ENCODE results near the gene GPRC5C. TPM values are rescaled to one million over a fixed set of nuclear protein-coding genes. Genes with fewer than 3 reads are reported as not detected.

The GPRC5C gene
- total and polyA plus RNA-seq, 2 experiments from 2014 or later, result 1.6 to 2.7 TPM

DNA sequence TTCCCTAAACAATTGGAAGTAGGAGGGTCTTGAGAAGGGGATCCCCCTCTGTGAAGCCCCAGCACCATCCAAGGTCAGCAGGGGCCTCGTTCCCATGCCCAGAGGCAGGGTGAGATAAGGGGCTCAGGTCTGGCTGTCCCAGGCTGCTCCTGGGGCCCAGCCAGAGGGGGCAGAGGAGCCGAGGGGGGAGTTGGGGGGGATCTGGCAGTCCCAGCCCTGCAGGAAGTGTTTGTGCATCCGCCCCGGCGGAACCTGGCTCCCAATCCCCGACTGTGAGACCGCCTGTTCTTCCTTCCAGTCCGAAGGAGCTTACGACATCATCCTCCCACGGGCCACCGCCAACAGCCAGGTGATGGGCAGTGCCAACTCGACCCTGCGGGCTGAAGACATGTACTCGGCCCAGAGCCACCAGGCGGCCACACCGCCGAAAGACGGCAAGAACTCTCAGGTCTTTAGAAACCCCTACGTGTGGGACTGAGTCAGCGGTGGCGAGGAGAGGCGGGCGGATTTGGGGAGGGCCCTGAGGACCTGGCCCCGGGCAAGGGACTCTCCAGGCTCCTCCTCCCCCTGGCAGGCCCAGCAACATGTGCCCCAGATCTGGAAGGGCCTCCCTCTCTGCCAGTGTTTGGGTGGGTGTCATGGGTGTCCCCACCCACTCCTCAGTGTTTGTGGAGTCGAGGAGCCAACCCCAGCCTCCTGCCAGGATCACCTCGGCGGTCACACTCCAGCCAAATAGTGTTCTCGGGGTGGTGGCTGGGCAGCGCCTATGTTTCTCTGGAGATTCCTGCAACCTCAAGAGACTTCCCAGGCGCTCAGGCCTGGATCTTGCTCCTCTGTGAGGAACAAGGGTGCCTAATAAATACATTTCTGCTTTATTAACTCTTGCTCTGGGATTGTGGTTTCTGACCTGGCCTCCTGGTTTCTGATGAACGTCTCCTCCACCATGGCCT is 14.9 kb downstream of the GPRC5C start:
- Histone ChIP-seq H3K9ac (no peak overlapping the region), H3K4me2 (ENCODE audit: unreplicated experiment) (no peak overlapping the region), H2AFZ (no peak overlapping the region), H4K20me1 (ENCODE audit: insufficient read depth) (no peaks in the 10 kb centered on the region), H3K27me3 (replicated peaks; ENCODE audit: insufficient read depth) (peaks cover 4% of the 10 kb centered on the region; the same call in 1 of the 2 replicates), H3K36me3 (ENCODE audit: low read depth) (no peaks in the 10 kb centered on the region), H3K4me3 (no peak overlapping the region), H3K27ac (no peak overlapping the region), H3K9me2 (ENCODE audit: insufficient read depth) (no peaks in the 10 kb centered on the region), H3K79me2 (ENCODE audit: insufficient read depth) (no peaks in the 10 kb centered on the region), H3K4me1 (ENCODE audit: insufficient read depth) (no peaks in the 10 kb centered on the region), H3F3A (ENCODE audit: insufficient read depth) (no peaks in the 10 kb centered on the region), H3K9me3 (ENCODE audit: low read depth) (no peaks in the 10 kb centered on the region)
- in situ Hi-C loops (cut with MboI), result no loop called here
- WGBS, 2 experiments (ENCODE audit: low coverage in 1 of 2, low lambda C conversion rate in 2 of 2, missing lambda C conversion rate in 2 of 2), result 39 to 52% methylated on average over 29 to 31 of the region's 31 CpGs
- DNase-seq, result peak; percentile 16
- TF ChIP-seq EZH2 (IDR thresholded peaks at IDR 0.05; ENCODE audit: insufficient read depth, poor library complexity, severe bottlenecking) (no peak), EZH2phosphoT487 (IDR thresholded peaks at IDR 0.05; ENCODE audit: insufficient read depth, low read depth) (no peak)

DNA sequence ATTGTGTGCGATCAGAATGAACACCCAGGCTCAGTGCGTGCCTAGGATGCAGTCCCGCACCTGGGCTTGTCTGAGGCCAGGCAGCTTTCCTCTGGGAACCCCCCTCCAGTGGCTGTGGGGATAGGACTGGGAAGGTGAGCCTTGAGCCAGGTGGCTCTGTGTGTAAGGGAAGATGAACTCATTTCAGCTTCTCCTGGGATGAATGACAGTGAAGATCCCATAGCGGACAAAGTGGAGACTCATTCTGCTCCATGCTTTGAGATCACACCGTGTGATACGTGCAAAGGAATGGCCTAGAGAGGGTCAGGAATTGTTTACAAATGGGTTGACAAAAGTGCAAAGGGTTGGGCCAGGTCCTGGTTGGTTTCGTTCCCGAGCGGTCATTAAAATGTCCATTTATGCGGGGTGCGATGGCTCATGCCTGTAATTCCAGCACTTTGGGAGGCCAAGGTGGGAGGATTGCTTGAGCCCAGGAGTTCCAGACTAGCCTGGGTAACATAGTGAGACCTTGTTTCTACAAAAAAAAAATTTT is 15.8 kb downstream of the GPRC5C start:
- Histone ChIP-seq H3K79me2 (ENCODE audit: insufficient read depth) (no peaks in the 10 kb centered on the region), H3K4me3 (no peak overlapping the region), H2AFZ (no peak overlapping the region), H3K36me3 (ENCODE audit: low read depth) (no peaks in the 10 kb centered on the region), H3F3A (ENCODE audit: insufficient read depth) (no peaks in the 10 kb centered on the region), H3K27ac (no peak overlapping the region), H3K9me2 (ENCODE audit: insufficient read depth) (no peaks in the 10 kb centered on the region), H3K4me2 (ENCODE audit: unreplicated experiment) (no peak overlapping the region), H3K27me3 (replicated peaks; ENCODE audit: insufficient read depth) (peaks cover 4% of the 10 kb centered on the region; the same call in 1 of the 2 replicates), H3K9ac (no peak overlapping the region), H4K20me1 (ENCODE audit: insufficient read depth) (no peaks in the 10 kb centered on the region), H3K4me1 (ENCODE audit: insufficient read depth) (no peaks in the 10 kb centered on the region), H3K9me3 (ENCODE audit: low read depth) (no peaks in the 10 kb centered on the region)
- in situ Hi-C loops (cut with MboI), result no loop called here
- 85 to 89% methylated on average over 11 of the region's 11 CpGs for WGBS, 2 experiments (ENCODE audit: low coverage in 1 of 2, low lambda C conversion rate in 2 of 2, missing lambda C conversion rate in 2 of 2)
- TF ChIP-seq EZH2 (IDR thresholded peaks at IDR 0.05; ENCODE audit: insufficient read depth, poor library complexity, severe bottlenecking) (no peak), EZH2phosphoT487 (IDR thresholded peaks at IDR 0.05; ENCODE audit: insufficient read depth, low read depth) (no peak)
- DNase-seq, result no peak

DNA sequence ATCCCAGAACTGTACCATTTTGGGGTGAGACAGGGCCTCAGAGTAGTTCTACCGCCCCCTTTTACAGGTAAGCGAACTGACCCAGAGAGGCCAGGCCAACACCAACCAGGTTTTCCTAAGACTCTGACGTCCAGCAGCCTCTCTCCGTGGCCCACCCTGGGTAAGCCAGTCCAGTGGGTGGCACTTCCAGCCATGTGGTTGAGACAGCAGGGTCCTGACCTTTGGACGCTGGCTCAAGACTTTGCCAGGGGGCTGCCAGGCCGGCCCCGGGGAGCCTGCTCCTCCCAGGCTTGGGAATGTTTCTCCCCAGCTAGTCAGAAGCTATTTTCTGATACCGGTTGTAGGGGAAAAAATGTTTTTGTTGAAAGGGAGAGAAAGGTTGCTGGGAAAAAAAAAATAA is 16.9 kb downstream of the GPRC5C start:
- H3K27ac ChIP-seq, result no peak overlapping the region
- H4K20me1 ChIP-seq (ENCODE audit: insufficient read depth), result no peaks in the 10 kb centered on the region
- no peaks in the 10 kb centered on the region for H3K9me3 ChIP-seq (ENCODE audit: low read depth)
- TF ChIP-seq EZH2phosphoT487 (IDR thresholded peaks at IDR 0.05; ENCODE audit: insufficient read depth, low read depth), result no peak
- TF ChIP-seq EZH2 (IDR thresholded peaks at IDR 0.05; ENCODE audit: insufficient read depth, poor library complexity, severe bottlenecking), result no peak
- no peak overlapping the region for H3K9ac ChIP-seq
- in situ Hi-C loops (cut with MboI), result no loop called here
- no peaks in the 10 kb centered on the region for H3K9me2 ChIP-seq (ENCODE audit: insufficient read depth)
- no peaks in the 10 kb centered on the region for H3K36me3 ChIP-seq (ENCODE audit: low read depth)
- no peak overlapping the region for H2AFZ ChIP-seq
- H3F3A ChIP-seq (ENCODE audit: insufficient read depth), result no peaks in the 10 kb centered on the region
- DNase-seq, result no peak
- H3K4me1 ChIP-seq (ENCODE audit: insufficient read depth), result no peaks in the 10 kb centered on the region
- H3K27me3 ChIP-seq (replicated peaks; ENCODE audit: insufficient read depth), result peaks cover 4% of the 10 kb centered on the region; the same call in 1 of the 2 replicates
- no peaks in the 10 kb centered on the region for H3K79me2 ChIP-seq (ENCODE audit: insufficient read depth)
- H3K4me3 ChIP-seq, result no peak overlapping the region
- no peak overlapping the region for H3K4me2 ChIP-seq (ENCODE audit: unreplicated experiment)
- 79 to 84% methylated on average over 8 of the region's 8 CpGs for WGBS, 2 experiments (ENCODE audit: low coverage in 1 of 2, low lambda C conversion rate in 2 of 2, missing lambda C conversion rate in 2 of 2)

DNA sequence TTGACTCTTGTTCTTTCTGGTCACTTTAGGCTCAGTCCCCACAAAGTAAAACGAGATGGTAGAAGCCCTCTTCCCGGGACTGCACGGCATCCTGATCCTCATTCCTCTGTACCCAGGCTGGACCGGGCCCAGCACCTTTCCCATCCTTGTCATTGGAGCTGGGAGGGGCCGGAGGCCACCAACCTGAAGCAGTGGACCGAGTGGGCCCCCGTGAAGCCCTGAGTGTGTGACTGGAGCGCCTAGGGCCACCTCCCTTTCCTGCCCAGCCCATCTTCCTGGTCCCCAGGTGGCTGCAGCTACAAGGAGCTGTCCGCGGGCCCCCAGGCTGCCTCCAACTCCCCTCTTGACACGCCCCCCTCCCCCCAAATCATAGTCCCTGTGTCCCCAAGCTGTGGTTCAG is 17.4 kb downstream of the GPRC5C start:
- H3K9ac ChIP-seq, result no peak overlapping the region
- TF ChIP-seq EZH2phosphoT487 (IDR thresholded peaks at IDR 0.05; ENCODE audit: insufficient read depth, low read depth), result no peak
- TF ChIP-seq EZH2 (IDR thresholded peaks at IDR 0.05; ENCODE audit: insufficient read depth, poor library complexity, severe bottlenecking), result no peak
- H4K20me1 ChIP-seq (ENCODE audit: insufficient read depth), result no peaks in the 10 kb centered on the region
- H3K4me3 ChIP-seq, result no peak overlapping the region
- H3K79me2 ChIP-seq (ENCODE audit: insufficient read depth), result no peaks in the 10 kb centered on the region
- no peaks in the 10 kb centered on the region for H3K36me3 ChIP-seq (ENCODE audit: low read depth)
- H2AFZ ChIP-seq, result no peak overlapping the region
- peaks cover 1% of the 10 kb centered on the region; the same call in 1 of the 2 replicates for H3K4me1 ChIP-seq (ENCODE audit: insufficient read depth)
- in situ Hi-C loops (cut with MboI), result no loop called here
- no peak overlapping the region for H3K27ac ChIP-seq
- 68 to 83% methylated on average over 6 to 11 of the region's 11 CpGs for WGBS, 2 experiments (ENCODE audit: low coverage in 1 of 2, low lambda C conversion rate in 2 of 2, missing lambda C conversion rate in 2 of 2)
- H3K4me2 ChIP-seq (ENCODE audit: unreplicated experiment), result no peak overlapping the region
- 0 out of 2 replicates have a peak, but pooled peaks cover 4% of the 10 kb centered on the region for H3K27me3 ChIP-seq (replicated peaks; ENCODE audit: insufficient read depth)
- H3K9me2 ChIP-seq (ENCODE audit: insufficient read depth), result no peaks in the 10 kb centered on the region
- no peak for DNase-seq
- no peaks in the 10 kb centered on the region for H3K9me3 ChIP-seq (ENCODE audit: low read depth)
- H3F3A ChIP-seq (ENCODE audit: insufficient read depth), result no peaks in the 10 kb centered on the region

Measured in GM23248 (cell line).